Gastroesophageal sphincter (tissue), 3 donors: Measurements from ENCODE around the gene ITGA6.

Experiments used
- CTCF ChIP-seq, 4 experiments: fragments of 200-600 bp in 2 of 4; fragments of 450-650 bp in 2 of 4; sonication (generic) in 1 of 4; IDR thresholded peaks; one replicate each; pipeline ENCODE4 v1.5.1; 2017 to 2019; ENCODE audit warnings: antibody characterized with exemption in 4 of 4, mild to moderate bottlenecking in 2 of 4, moderate library complexity in 2 of 4
- EP300 ChIP-seq: sonication (generic); formaldehyde crosslinking; IDR thresholded peaks from one replicate; pipeline ENCODE4 v1.6.1; 2017; ENCODE audit warnings: antibody characterized with exemption, mild to moderate bottlenecking
- POLR2A ChIP-seq, 2 donors: fragments of 450-650 bp; IDR thresholded peaks; one replicate each; pipeline ENCODE4 v1.6.1; 2017; ENCODE audit warnings: antibody characterized with exemption in 2 of 2, mild to moderate bottlenecking in 2 of 2, moderate library complexity in 1 of 2
- POLR2AphosphoS5 ChIP-seq: sonication (generic); formaldehyde crosslinking; IDR thresholded peaks from one replicate; pipeline ENCODE4 v1.6.1; 2017; ENCODE audit warnings: antibody characterized with exemption

GRCh38 chr2:172394002-172394401 is 33.4 kb upstream of the ITGA6 start:
- TF ChIP-seq CTCF (IDR thresholded peaks at IDR 0.05) = no peak
- no peak for TF ChIP-seq POLR2A (IDR thresholded peaks at IDR 0.05)
- no peak for TF ChIP-seq EP300
- no peak for TF ChIP-seq POLR2AphosphoS5
